Measurements from ENCODE around the gene SLC6A18. TPM values are rescaled to one million over a fixed set of nuclear protein-coding genes. Genes with fewer than 3 reads are reported as not detected.

SLC6A18 gene
- total RNA-seq, 1 donor from 2014 or later, result not detected

DNA sequence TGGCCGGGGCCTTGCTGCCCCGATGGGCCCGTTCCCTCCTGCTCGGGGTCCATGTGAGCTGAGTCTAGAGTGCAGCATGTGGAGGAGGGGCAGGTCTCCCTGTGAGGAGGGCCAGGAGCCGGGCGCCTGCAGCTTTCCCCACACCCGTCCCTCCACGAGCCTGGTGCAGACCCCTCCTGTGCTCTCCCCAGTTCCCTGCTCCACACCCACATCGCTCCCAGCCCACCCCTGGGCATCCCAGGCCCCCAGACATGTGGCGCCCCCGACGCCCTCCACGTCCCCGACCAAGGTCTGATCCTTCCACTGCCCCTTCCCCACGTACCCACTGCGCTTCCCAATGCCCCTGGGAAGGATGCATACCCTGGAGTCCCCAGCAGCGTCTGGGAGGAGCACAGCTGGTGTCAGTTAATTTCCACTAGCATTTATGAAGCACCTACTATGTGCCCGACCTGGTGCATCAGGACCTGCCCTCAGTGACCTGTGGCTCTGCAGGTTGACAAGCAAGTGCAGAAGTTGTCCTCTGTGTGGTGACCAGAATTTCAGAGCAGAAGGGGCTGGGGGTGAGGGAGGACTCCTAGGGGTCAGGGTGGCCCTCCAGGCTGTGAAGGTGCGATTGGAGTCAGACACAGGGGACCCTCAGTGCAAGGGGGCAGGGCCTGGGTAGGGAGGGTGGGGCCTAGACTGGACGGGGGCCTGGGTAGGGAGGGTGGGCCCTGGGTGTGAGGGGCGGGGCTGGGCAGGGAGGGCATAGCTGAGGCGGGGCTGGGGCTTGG is 10.8 kb upstream of the SLC6A18 start:
- TF ChIP-seq, protein P1, sequence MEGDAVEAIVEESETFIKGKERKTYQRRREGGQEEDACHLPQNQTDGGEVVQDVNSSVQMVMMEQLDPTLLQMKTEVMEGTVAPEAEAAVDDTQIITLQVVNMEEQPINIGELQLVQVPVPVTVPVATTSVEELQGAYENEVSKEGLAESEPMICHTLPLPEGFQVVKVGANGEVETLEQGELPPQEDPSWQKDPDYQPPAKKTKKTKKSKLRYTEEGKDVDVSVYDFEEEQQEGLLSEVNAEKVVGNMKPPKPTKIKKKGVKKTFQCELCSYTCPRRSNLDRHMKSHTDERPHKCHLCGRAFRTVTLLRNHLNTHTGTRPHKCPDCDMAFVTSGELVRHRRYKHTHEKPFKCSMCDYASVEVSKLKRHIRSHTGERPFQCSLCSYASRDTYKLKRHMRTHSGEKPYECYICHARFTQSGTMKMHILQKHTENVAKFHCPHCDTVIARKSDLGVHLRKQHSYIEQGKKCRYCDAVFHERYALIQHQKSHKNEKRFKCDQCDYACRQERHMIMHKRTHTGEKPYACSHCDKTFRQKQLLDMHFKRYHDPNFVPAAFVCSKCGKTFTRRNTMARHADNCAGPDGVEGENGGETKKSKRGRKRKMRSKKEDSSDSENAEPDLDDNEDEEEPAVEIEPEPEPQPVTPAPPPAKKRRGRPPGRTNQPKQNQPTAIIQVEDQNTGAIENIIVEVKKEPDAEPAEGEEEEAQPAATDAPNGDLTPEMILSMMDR (IDR thresholded peaks at IDR 0.05; ENCODE audit: insufficient read depth, low read length, poor library complexity, severe bottlenecking), result no peak
- peaks cover 6% of the 10 kb centered on the region for H3K27me3 ChIP-seq (ENCODE audit: control insufficient read depth, insufficient read depth, low read length)
- no peak for DNase-seq (ENCODE audit: low read depth)
- H3K36me3 ChIP-seq (ENCODE audit: control insufficient read depth, insufficient read depth, low read length), result no peaks in the 10 kb centered on the region
- H3K4me3 ChIP-seq (ENCODE audit: low read depth, low read length), result no peak overlapping the region

DNA sequence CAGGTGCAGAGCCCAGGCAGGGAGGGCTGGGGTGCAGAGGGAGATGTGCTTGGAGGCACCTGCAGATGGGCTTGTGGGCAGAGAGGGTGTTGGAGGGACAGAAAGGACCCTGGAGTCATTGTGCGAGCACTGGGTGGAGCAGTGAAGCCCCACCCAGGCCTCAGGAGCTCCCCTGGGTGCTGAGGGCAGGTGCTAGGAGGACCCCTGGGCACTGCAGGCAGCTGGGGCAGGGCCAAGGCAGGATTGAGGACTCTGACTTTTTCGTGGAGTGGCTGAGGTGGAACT is 10.3 kb upstream of the SLC6A18 start:
- peaks cover 5% of the 10 kb centered on the region for H3K27me3 ChIP-seq (ENCODE audit: control insufficient read depth, insufficient read depth, low read length)
- TF ChIP-seq, protein P1 (IDR thresholded peaks at IDR 0.05; ENCODE audit: insufficient read depth, low read length, poor library complexity, severe bottlenecking), result no peak

GRCh38 chr5:1215320-1216096 is 9.7 kb upstream of the SLC6A18 start:
- H3K27me3 ChIP-seq (ENCODE audit: control insufficient read depth, insufficient read depth, low read length), result peaks cover 2% of the 10 kb centered on the region
- H3K4me3 ChIP-seq (ENCODE audit: low read depth, low read length), result no peak overlapping the region
- TF ChIP-seq, protein P1 (IDR thresholded peaks at IDR 0.05; ENCODE audit: insufficient read depth, low read length, poor library complexity, severe bottlenecking), result no peak
- no peaks in the 10 kb centered on the region for H3K36me3 ChIP-seq (ENCODE audit: control insufficient read depth, insufficient read depth, low read length)
- DNase-seq (ENCODE audit: low read depth), result no peak

More for the DNA sequence above, 10.3 kb upstream of the SLC6A18 start:
- no peaks in the 10 kb centered on the region for H3K36me3 ChIP-seq (ENCODE audit: control insufficient read depth, insufficient read depth, low read length)
- no peak for DNase-seq (ENCODE audit: low read depth)
- no peak overlapping the region for H3K4me3 ChIP-seq (ENCODE audit: low read depth, low read length)

GRCh38 chr5:1216211-1216917 is 8.8 kb upstream of the SLC6A18 start:
- Histone ChIP-seq H3K27me3 (ENCODE audit: control insufficient read depth, insufficient read depth, low read length) (peaks cover 2% of the 10 kb centered on the region), H3K4me3 (ENCODE audit: low read depth, low read length) (no peak overlapping the region), H3K36me3 (ENCODE audit: control insufficient read depth, insufficient read depth, low read length) (no peaks in the 10 kb centered on the region)
- TF ChIP-seq, protein P1 (IDR thresholded peaks at IDR 0.05; ENCODE audit: insufficient read depth, low read length, poor library complexity, severe bottlenecking), result no peak
- DNase-seq (ENCODE audit: low read depth), result no peak

DNA sequence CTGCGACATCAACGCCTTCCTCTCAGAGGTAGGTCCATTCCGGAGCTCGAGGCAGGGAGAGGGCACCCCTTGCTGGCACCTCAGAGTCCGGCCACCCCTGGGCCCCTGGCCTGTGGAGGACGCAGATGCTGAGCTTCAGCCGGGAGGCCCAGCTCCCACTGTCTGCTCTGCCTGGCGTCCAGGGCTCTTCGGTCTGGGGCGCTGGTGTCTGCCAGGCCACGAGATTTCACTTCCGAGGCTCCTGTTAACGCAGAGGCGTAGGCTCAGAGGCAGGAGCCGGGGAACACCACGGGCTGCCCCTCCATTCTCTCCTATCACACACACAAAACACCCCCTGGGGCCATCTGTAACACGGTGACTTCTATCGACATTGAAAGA is 8.3 kb upstream of the SLC6A18 start:
- TF ChIP-seq, protein P1 (IDR thresholded peaks at IDR 0.05; ENCODE audit: insufficient read depth, low read length, poor library complexity, severe bottlenecking), result no peak
- H3K36me3 ChIP-seq (ENCODE audit: control insufficient read depth, insufficient read depth, low read length), result no peaks in the 10 kb centered on the region
- peaks cover 2% of the 10 kb centered on the region for H3K27me3 ChIP-seq (ENCODE audit: control insufficient read depth, insufficient read depth, low read length)
- no peak overlapping the region for H3K4me3 ChIP-seq (ENCODE audit: low read depth, low read length)
- no peak for DNase-seq (ENCODE audit: low read depth)

All from kidney epithelial cell (primary cell).